NCI-H2171 (cell line): Measurements from ENCODE around the gene SERTM1.

ENCODE experiments used
- DNase-seq: peaks from one replicate; lab custom pipeline; 2025; lab: John Stamatoyannopoulos, UW

Gene SERTM1

GRCh38 chr13:36712290-36712689 lies 38.5 kb downstream of the SERTM1 start:
- no peak for DNase-seq

GRCh38 chr13:36712770-36713169 lies 39.0 kb downstream of the SERTM1 start:
- DNase-seq = no peak

DNA sequence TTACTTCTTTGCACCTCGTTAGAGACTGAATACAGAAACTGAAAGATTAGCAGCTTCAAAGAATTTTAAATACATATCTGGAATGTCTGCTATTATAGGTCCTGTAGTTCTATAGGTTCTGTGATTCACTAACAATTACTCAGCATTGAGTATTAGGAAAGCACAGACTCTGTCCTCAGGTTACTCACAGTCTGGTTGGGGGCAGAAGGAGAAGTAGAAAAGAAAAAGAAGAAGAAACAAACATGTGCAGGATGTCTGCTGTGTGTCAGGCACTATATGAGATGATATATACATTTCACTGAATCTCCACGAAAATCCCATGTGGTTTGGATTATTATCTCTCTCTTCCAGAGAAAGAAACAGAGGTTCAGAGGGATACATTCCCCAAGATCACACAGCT lies 40.1 kb downstream of the SERTM1 start:
- DNase-seq = no peak

GRCh38 chr13:36715841-36716240 lies 42.0 kb downstream of the SERTM1 start:
- no peak for DNase-seq

GRCh38 chr13:36717017-36717416 lies 43.2 kb downstream of the SERTM1 start:
- no peak for DNase-seq

GRCh38 chr13:36717966-36718545 lies 44.2 kb downstream of the SERTM1 start:
- no peak for DNase-seq

- DNase-seq = no peak
These were observed 44.9 kb downstream of the SERTM1 start for GRCh38 chr13:36718686-36719085.

DNA sequence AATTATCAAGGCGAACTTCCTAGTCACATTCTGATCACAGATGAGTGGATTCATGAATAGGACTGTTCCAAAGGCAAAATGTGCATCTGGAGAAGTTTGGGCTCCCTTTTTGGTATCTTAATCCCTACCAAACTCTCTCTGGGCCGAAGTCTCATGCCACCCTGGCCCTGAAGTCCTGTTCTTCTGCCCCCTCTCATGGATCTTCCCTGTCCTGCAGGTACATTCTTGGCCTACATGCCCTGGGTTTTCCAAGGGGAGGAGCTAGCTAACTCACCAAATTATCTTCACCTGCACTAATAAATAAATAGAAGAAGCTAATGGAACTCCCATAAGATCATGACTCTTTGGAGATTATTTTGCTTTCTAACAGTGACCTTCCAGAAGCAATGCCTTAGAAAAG lies 50.3 kb downstream of the SERTM1 start:
- no peak for DNase-seq

DNA sequence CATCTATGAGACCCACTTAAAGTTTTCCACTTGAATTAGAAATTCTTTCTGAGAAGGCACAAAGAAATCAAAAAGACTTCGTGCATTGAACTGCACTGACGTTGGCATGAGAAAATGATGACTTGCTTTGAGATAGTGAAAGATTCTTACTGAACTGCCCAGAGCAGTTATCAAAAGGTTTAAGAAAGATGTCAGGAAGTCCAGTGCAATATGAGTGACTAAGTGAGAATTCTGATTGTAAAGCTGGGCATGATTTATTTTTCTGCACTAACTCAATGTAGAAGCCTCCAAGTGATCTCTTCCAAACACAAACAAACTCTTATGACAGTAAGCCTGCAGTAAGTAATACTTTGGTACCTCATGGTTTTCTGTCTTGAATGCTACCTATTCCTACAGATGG lies 52.1 kb downstream of the SERTM1 start:
- no peak for DNase-seq

DNA sequence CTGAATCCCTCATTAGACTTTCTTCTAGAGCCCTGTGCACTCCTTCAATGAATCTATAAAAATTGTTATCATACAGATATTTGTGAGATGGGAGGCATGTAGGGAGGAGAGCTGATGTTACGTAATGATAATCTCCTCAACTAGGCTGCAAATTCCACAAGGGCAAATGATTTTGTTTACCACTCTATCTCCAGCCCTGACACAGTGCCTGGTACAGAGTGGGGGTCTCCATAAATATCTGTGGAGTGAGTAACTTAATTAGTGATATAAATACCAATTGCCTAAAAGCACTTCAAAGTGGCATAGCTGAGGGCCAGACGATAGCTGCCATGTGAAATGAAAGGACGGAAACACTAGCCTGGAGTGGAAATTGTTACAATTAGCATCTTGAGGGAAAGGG lies 54.2 kb downstream of the SERTM1 start:
- DNase-seq = no peak

DNA sequence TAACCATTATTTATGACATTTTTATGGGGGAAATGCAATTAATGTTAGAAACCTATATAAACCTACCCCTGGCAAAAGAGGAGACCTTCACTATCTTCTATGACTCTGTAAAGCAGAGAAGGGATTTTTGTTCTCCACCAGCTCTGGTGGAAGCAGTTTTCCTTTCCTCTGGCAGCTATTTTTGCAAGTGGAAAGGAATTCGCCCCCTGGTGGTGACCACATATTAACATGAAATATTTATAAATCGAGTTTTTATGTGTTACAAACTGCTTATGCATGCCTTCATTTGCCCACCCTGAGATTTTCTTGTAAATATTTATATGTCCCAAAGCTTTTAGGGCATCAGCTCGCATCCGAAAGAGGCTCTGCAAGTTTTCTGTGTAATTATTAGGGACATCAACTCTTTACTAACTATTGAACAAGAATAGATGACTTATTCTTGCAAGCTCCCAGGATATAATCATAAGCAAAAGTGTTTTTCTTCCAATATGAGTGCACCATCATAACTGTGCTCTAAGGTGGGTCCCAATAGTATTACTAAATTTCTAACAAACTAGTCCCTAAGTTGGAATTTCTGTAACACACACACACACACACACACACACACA lies 62.4 kb downstream of the SERTM1 start:
- no peak for DNase-seq

- DNase-seq = no peak
These were observed 63.8 kb downstream of the SERTM1 start for GRCh38 chr13:36737524-36738083.

DNA sequence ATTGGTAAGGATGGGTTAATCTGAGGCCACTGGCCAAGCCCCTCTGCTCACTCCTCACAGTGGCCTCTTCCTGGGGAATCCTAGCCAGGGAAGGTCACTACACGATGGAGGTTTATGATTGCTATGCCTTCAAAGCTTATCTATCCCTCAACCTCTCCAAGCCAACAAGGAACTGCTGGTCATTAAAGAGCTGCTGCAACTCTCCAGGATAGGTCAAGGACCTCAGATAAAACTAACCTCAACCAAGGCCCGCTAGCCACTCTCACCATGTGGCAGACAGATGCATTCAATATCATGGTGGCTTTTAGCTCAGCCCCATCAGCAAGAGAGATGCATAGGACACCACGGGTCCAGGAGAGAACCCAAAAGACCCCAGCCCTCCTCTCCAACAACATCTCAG lies 71.6 kb downstream of the SERTM1 start:
- DNase-seq = no peak

DNA sequence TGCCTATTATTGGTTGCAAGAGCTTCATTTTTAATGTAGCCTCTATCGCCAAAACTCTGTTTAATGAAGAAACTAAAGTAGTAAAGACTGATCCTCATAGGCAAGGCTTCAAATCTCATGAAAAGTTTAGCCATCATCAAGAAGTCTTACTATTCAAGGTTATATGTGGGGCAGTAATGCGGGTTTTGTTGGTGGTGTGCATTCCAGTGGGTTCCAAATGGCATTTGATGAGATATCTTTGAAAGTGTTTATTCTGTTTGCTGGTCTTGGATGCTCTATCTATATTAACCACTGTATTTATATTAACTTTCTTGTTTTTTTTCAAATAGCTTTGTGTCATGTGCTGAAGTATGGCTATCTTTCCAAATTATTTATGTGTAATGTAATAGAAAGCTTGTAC lies 72.2 kb downstream of the SERTM1 start:
- no peak for DNase-seq
